Mesendoderm (in vitro differentiated cells): ENCODE data around the gene TMEM89.

Experiments used
- DNase-seq: peaks from one replicate; pipeline ENCODE4 v3.0.0; 2013
- H2AK5ac ChIP-seq: 2 replicates; pipeline ENCODE4 v1.6.1; 2013; ENCODE audit warnings: low read length, inconsistent platforms
- H2BK120ac ChIP-seq: 2 replicates; pipeline ENCODE4 v1.6.1; 2013; ENCODE audit warnings: low read depth, mild to moderate bottlenecking, low read length, moderate library complexity, mixed read lengths
- H2BK15ac ChIP-seq: replicated peaks from 2 replicates; pipeline ENCODE4 v1.6.1; 2013; ENCODE audit warnings: low read depth, mild to moderate bottlenecking, moderate library complexity
- H2BK5ac ChIP-seq: 2 replicates; pipeline ENCODE4 v1.6.1; 2013; ENCODE audit warnings: low read length, inconsistent platforms
- H3K18ac ChIP-seq: 2 replicates; pipeline ENCODE4 v1.6.1; 2013; ENCODE audit warnings: mild to moderate bottlenecking, low read length, mixed read lengths
- H3K23ac ChIP-seq: one replicate; pipeline ENCODE4 v1.6.1; 2013; ENCODE audit warnings: low read length
- H3K27ac ChIP-seq: 2 replicates; pipeline ENCODE4 v1.5.1; 2013; ENCODE audit warnings: low read depth, mild to moderate bottlenecking, inconsistent platforms, low read length, moderate library complexity
- H3K27me3 ChIP-seq: 2 replicates; pipeline ENCODE4 v1.6.1; 2013; ENCODE audit warnings: low read length, control low read depth, mild to moderate bottlenecking, inconsistent platforms; ENCODE audit not compliant: insufficient read depth, poor library complexity
- H3K36me3 ChIP-seq: 2 replicates; pipeline ENCODE4 v1.6.1; 2013; ENCODE audit warnings: low read length, inconsistent platforms; ENCODE audit not compliant: control insufficient read depth, insufficient read depth
- H3K4ac ChIP-seq: one replicate; pipeline ENCODE4 v1.6.1; 2013; ENCODE audit warnings: low read depth, mild to moderate bottlenecking, low read length, moderate library complexity
- H3K4me1 ChIP-seq: 2 replicates; pipeline ENCODE4 v1.6.1; 2013; ENCODE audit warnings: low read depth, low read length, inconsistent platforms; ENCODE audit not compliant: control insufficient read depth
- H3K4me2 ChIP-seq: 2 replicates; pipeline ENCODE4 v1.6.1; 2013; ENCODE audit warnings: low read length
- H3K4me3 ChIP-seq: 2 replicates; pipeline ENCODE4 v1.5.1; 2013; ENCODE audit warnings: mild to moderate bottlenecking, low read length
- H3K56ac ChIP-seq: one replicate; pipeline ENCODE4 v1.6.1; 2013; ENCODE audit warnings: low read length
- H3K79me1 ChIP-seq: 2 replicates; pipeline ENCODE4 v1.6.1; 2013; ENCODE audit warnings: low read length, inconsistent platforms
- H3K79me2 ChIP-seq: 2 replicates; pipeline ENCODE4 v1.6.1; 2013; ENCODE audit warnings: mild to moderate bottlenecking, low read length; ENCODE audit not compliant: control insufficient read depth, insufficient read depth
- H3K9ac ChIP-seq: 2 replicates; pipeline ENCODE4 v1.6.1; 2013; ENCODE audit warnings: low read length, inconsistent platforms
- H4K5ac ChIP-seq: one replicate; pipeline ENCODE4 v1.6.1; 2013; ENCODE audit warnings: low read length
- H4K8ac ChIP-seq: one replicate; pipeline ENCODE4 v1.6.1; 2013; ENCODE audit warnings: low read depth, mild to moderate bottlenecking, control low read depth, low read length, moderate library complexity
- WGBS: extraction: QIAGEN DNeasy Blood & Tissue Kit; methylation state at CpG from one replicate; pipeline ENCODE4 v1.1.7; 2013; ENCODE audit warnings: low lambda C conversion rate, missing lambda C conversion rate; ENCODE audit not compliant: insufficient coverage; ENCODE audit errors: extremely low coverage; 5-methylcytosine and 5-hydroxymethylcytosine counted together

The TMEM89 gene

DNA sequence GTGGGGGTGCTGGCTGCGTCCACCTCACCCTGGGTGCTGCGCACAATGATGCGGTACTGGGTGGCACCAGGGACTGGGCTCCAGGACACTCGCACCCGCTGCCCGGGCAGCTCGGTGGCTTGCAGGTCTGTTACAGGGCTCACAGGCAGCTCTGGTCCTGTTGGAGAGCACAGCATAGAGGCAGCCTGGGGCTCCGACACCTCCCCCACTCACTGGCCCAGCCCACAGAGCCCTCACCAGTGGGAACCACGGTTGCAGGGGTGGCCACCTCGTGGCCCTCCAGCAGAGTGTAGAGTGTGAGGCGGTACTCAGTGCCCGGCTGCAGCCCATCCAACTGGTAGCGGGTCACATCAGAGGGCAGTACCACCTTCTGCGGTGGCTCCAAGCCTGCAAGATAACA, 30.1 kb downstream of the TMEM89 start:
- Histone ChIP-seq H3K23ac (no peak overlapping the region), H2BK5ac (no peak overlapping the region), H3K9ac (no peak overlapping the region), H3K56ac (no peak overlapping the region), H2AK5ac (no peak overlapping the region), H3K27ac (no peak overlapping the region), H2BK15ac (no peak overlapping the region), H3K4me1 (peaks cover 9% of the 10 kb centered on the region), H3K36me3 (no peaks in the 10 kb centered on the region), H4K8ac (no peak overlapping the region), H4K5ac (no peak overlapping the region), H3K4me2 (no peak overlapping the region), H3K27me3 (no peaks in the 10 kb centered on the region), H3K79me1 (no peaks in the 10 kb centered on the region), H3K4ac (no peak overlapping the region), H3K4me3 (no peak overlapping the region), H2BK120ac (no peak overlapping the region), H3K79me2 (no peaks in the 10 kb centered on the region), H3K18ac (no peak overlapping the region)
- WGBS, result no CpG with 5 or more reads among the region's 14 CpGs
- DNase-seq, result no peak

- Histone ChIP-seq H3K4ac (no peak overlapping the region), H3K4me3 (no peak overlapping the region), H3K18ac (no peak overlapping the region), H3K79me2 (no peaks in the 10 kb centered on the region), H3K4me2 (no peak overlapping the region), H2BK15ac (no peak overlapping the region), H2BK120ac (no peak overlapping the region), H3K36me3 (no peaks in the 10 kb centered on the region), H3K27ac (no peak overlapping the region), H3K27me3 (no peaks in the 10 kb centered on the region), H3K56ac (no peak overlapping the region), H3K9ac (no peak overlapping the region), H3K79me1 (no peaks in the 10 kb centered on the region), H4K8ac (no peak overlapping the region), H3K23ac (no peak overlapping the region), H2AK5ac (no peak overlapping the region), H3K4me1 (no peaks in the 10 kb centered on the region), H4K5ac (no peak overlapping the region), H2BK5ac (no peak overlapping the region)
- no peak for DNase-seq
- WGBS, result no CpG with 5 or more reads among the region's 15 CpGs
Observed at GRCh38 chr3:48588230-48588629, 33.3 kb downstream of the TMEM89 start.

DNA sequence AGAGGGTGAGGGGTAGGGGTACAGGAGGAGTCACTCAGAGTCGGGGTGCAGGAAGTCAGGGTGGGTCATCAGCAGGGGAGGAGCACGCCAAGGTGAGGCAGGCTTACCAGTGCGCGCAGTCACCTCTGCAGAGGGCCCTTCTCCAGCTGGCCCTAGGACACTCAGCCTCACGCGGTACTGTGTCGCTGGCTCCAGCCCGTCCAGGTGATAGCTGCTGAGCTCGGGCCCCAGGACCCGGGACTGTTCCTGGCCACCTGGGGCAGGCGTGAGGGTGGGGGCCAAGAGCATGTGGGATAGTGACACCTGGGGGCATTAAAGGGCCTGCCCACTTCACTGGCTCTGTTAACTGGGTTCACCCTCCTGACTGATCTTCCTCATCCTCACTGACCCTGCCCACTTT, 33.9 kb downstream of the TMEM89 start:
- H3K27ac ChIP-seq, result no peak overlapping the region
- H3K4me1 ChIP-seq, result no peaks in the 10 kb centered on the region
- H2BK15ac ChIP-seq, result no peak overlapping the region
- no peak overlapping the region for H3K18ac ChIP-seq
- no peak overlapping the region for H4K5ac ChIP-seq
- H3K23ac ChIP-seq, result no peak overlapping the region
- no peak overlapping the region for H3K4me2 ChIP-seq
- no peak overlapping the region for H3K4ac ChIP-seq
- WGBS, result no CpG with 5 or more reads among the region's 11 CpGs
- H2AK5ac ChIP-seq, result no peak overlapping the region
- no peak overlapping the region for H2BK5ac ChIP-seq
- H4K8ac ChIP-seq, result no peak overlapping the region
- DNase-seq, result no peak
- no peaks in the 10 kb centered on the region for H3K27me3 ChIP-seq
- no peak overlapping the region for H3K4me3 ChIP-seq
- H2BK120ac ChIP-seq, result no peak overlapping the region
- H3K79me1 ChIP-seq, result no peaks in the 10 kb centered on the region
- no peaks in the 10 kb centered on the region for H3K79me2 ChIP-seq
- H3K56ac ChIP-seq, result no peak overlapping the region
- no peaks in the 10 kb centered on the region for H3K36me3 ChIP-seq
- H3K9ac ChIP-seq, result no peak overlapping the region

DNA sequence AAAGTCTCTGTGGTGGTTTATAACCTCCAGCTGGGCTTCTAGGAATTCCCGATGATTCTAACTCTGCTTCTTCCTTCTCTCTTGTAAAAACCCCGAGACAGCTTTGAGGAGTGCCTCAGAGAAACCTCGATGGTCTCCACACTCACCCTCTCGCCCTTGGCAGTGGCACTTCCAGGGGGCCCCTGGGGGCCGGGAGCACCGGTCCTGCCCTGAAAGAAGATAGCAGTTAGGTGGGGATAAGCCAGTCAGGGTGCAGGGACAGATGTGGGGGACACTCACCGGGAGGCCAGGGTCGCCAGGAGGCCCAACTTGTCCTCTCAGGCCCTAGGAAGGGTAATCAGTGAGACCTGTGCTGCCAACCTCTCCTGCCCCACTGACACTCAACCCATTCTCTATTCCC, 36.2 kb downstream of the TMEM89 start:
- no peak overlapping the region for H2BK15ac ChIP-seq
- no peak overlapping the region for H4K8ac ChIP-seq
- H2AK5ac ChIP-seq, result no peak overlapping the region
- H2BK120ac ChIP-seq, result no peak overlapping the region
- no peaks in the 10 kb centered on the region for H3K4me1 ChIP-seq
- H3K4me3 ChIP-seq, result no peak overlapping the region
- no peaks in the 10 kb centered on the region for H3K36me3 ChIP-seq
- no peak overlapping the region for H3K4ac ChIP-seq
- no peak overlapping the region for H3K56ac ChIP-seq
- no peak overlapping the region for H3K4me2 ChIP-seq
- H3K9ac ChIP-seq, result no peak overlapping the region
- H4K5ac ChIP-seq, result no peak overlapping the region
- no peak overlapping the region for H3K23ac ChIP-seq
- H3K79me2 ChIP-seq, result no peaks in the 10 kb centered on the region
- H3K27ac ChIP-seq, result no peak overlapping the region
- no CpG with 5 or more reads among the region's 8 CpGs for WGBS
- no peaks in the 10 kb centered on the region for H3K79me1 ChIP-seq
- no peak overlapping the region for H3K18ac ChIP-seq
- DNase-seq, result no peak
- H2BK5ac ChIP-seq, result no peak overlapping the region
- no peaks in the 10 kb centered on the region for H3K27me3 ChIP-seq

DNA sequence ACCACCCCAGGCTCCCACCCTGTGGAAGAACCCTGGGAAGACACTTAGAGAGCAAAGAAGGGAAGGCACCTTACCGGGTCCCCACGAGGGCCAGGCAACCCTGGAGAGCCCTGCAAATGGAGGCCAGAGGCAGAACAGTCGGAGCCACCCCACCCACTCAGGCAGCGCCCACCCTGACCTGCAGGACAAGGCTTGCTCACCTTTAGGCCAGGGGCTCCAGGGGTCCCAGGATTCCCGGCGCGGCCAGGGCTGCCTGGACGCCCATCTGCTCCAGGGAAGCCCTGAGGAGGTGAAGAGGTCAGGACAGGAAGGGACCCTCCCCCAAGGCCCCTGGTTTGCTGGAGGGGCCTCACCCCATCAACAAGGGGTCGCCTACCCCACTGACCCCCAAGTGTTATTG, 36.7 kb downstream of the TMEM89 start:
- no peak overlapping the region for H2BK120ac ChIP-seq
- H2AK5ac ChIP-seq, result no peak overlapping the region
- DNase-seq, result no peak
- no peak overlapping the region for H4K8ac ChIP-seq
- H3K27ac ChIP-seq, result no peak overlapping the region
- no peak overlapping the region for H4K5ac ChIP-seq
- no peaks in the 10 kb centered on the region for H3K27me3 ChIP-seq
- no peak overlapping the region for H3K4me2 ChIP-seq
- H2BK5ac ChIP-seq, result no peak overlapping the region
- no CpG with 5 or more reads among the region's 9 CpGs for WGBS
- no peaks in the 10 kb centered on the region for H3K79me2 ChIP-seq
- no peaks in the 10 kb centered on the region for H3K79me1 ChIP-seq
- H2BK15ac ChIP-seq, result no peak overlapping the region
- no peak overlapping the region for H3K23ac ChIP-seq
- H3K9ac ChIP-seq, result no peak overlapping the region
- no peak overlapping the region for H3K4ac ChIP-seq
- H3K36me3 ChIP-seq, result no peaks in the 10 kb centered on the region
- no peak overlapping the region for H3K18ac ChIP-seq
- H3K4me3 ChIP-seq, result no peak overlapping the region
- no peak overlapping the region for H3K56ac ChIP-seq
- H3K4me1 ChIP-seq, result no peaks in the 10 kb centered on the region

GRCh38 chr3:48581621-48582481, 39.7 kb downstream of the TMEM89 start:
- no peak overlapping the region for H2BK15ac ChIP-seq
- H4K5ac ChIP-seq, result no peak overlapping the region
- H2BK5ac ChIP-seq, result no peak overlapping the region
- no peak overlapping the region for H3K18ac ChIP-seq
- no CpG with 5 or more reads among the region's 14 CpGs for WGBS
- no peak overlapping the region for H3K23ac ChIP-seq
- H2BK120ac ChIP-seq, result no peak overlapping the region
- no peak overlapping the region for H3K4me3 ChIP-seq
- no peak overlapping the region for H2AK5ac ChIP-seq
- no peak overlapping the region for H4K8ac ChIP-seq
- no peaks in the 10 kb centered on the region for H3K4me1 ChIP-seq
- no peak overlapping the region for H3K4ac ChIP-seq
- H3K4me2 ChIP-seq, result no peak overlapping the region
- H3K36me3 ChIP-seq, result peaks cover 5% of the 10 kb centered on the region
- H3K27ac ChIP-seq, result no peak overlapping the region
- no peaks in the 10 kb centered on the region for H3K79me2 ChIP-seq
- no peaks in the 10 kb centered on the region for H3K27me3 ChIP-seq
- H3K56ac ChIP-seq, result no peak overlapping the region
- H3K9ac ChIP-seq, result no peak overlapping the region
- no peak for DNase-seq
- H3K79me1 ChIP-seq, result no peaks in the 10 kb centered on the region
